ENCODE data around the gene MPP1.
A peak's percentile ranks its signal among the peaks of the same experiment; 100 is the strongest.
"Not testable (repeated sequence)": the region's sequence is repeated elsewhere in the genome, so short reads cannot be mapped to it uniquely, and the experiment has no call there.

Gene MPP1

DNA sequence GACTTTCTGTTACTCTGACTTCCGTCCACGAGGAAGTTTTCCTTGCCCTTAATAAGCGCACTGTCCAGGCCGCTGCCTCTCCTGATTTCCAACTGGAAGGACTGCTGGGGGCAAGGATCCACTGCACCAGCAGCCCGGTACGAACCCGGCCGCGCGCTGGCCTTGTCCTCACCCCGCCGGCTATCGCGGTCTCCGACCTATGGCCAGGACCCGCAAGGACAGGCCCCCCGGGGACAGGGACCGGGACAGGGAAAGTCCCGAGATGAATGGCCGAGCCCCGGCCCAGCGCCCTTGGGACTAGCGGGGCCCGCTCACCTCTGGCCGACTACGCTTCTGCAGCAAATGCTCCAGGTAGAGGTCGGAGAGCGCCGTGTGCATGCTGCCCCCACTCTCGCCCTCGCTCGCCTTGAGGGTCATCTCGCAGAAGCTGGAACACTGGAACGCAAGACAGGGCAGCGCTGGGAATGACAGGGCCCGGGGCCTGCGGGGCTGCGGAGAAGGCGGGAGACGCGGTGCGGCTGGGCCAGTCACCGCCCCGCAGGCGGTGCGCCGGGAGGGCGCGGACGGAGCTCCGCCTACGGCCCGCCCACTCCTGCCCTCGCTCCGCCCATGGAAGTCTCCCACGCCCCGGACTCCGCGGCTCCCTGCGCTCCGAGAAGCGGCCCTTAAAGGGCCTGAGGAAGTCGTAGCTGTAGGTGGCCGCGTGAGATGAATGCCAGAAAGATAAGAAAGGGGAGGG is at the start of gene MPP1:
MPP1 (minus strand) TSS at position 529 of the 739 bp plus-strand sequence; CDS start at position 417, 112 bp downstream.
- DNase-seq (ENCODE audit: low spot score) = peak; percentile 72
- Mint-ChIP-seq H3K27me3 (ENCODE audit: low read depth) (no peaks in the 10 kb centered on the region), H3K9me3 (peaks cover 11% of the 10 kb centered on the region), H3K27ac (peak within 1 kb of the TSS; percentile 74), H3K4me3 (peak within 1 kb of the TSS; percentile 91), H3K36me3 (ENCODE audit: low read depth) (peaks cover 4% of the 10 kb centered on the region), H3K4me1 (ENCODE audit: low read depth) (peaks cover 36% of the 10 kb centered on the region)

DNA sequence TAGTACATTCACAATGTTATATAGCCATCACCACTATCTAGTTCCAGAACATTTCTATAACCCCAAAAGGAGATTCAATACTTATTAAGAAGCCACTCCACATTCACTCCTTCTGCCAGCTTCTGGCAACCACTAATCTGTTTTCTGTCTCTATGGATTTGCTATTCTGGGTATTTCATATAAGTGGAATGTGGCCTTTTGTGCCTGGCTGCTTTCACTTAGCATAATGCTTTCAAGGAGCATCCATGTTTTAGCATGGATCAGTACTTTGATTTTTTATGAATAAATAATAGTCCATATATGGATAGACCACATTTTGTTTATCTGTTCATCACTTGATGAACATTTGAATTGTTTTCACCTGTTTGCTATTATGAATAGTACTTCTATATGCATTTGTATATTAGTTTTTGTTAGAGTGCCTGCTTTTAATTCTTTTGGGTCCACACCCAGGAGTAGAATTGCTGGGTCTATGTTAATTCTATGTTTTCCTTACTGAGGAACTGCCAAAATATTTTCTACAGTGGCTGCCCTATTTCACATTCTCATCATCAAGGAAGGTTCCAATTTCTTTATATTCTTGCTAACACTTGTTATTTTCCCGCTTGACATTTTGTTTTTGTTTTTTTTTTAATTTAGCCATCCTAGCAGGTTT is 45.8 kb upstream of the MPP1 start:
- Mint-ChIP-seq H3K4me1 (ENCODE audit: low read depth) (no peaks in the 10 kb centered on the region), H3K9me3 (no peaks in the 10 kb centered on the region), H3K36me3 (ENCODE audit: low read depth) (peaks cover 3% of the 10 kb centered on the region), H3K27ac (no peak overlapping the region), H3K27me3 (ENCODE audit: low read depth) (peaks cover 5% of the 10 kb centered on the region), H3K4me3 (no peak overlapping the region)
- DNase-seq (ENCODE audit: low spot score) = no peak

DNA sequence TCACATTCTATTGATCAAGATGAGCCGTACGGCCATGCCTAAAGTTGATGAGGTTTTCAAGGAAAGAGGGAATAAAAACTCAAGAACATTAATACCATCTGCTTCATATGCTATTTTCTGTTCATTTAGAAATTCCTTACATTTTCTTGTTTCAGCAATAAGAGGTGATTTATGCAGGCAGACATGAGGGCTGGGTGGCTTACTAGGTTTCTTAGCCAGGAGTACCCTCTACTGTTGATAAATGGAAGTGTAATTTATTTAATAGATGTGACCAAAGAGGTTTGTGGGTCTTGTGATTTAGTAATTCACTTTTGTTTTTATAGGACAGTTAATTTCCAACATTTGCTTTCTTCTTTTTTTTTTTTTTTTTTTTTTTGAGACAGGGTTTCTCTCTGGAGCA is 35.6 kb upstream of the MPP1 start:
- H3K9me3 Mint-ChIP-seq = no peaks in the 10 kb centered on the region
- H3K27me3 Mint-ChIP-seq (ENCODE audit: low read depth) = peaks cover 4% of the 10 kb centered on the region
- no peak for DNase-seq (ENCODE audit: low spot score)
- H3K36me3 Mint-ChIP-seq (ENCODE audit: low read depth) = no peaks in the 10 kb centered on the region
- no peak overlapping the region for H3K4me3 Mint-ChIP-seq
- no peak overlapping the region for H3K27ac Mint-ChIP-seq
- peaks cover 5% of the 10 kb centered on the region for H3K4me1 Mint-ChIP-seq (ENCODE audit: low read depth)

DNA sequence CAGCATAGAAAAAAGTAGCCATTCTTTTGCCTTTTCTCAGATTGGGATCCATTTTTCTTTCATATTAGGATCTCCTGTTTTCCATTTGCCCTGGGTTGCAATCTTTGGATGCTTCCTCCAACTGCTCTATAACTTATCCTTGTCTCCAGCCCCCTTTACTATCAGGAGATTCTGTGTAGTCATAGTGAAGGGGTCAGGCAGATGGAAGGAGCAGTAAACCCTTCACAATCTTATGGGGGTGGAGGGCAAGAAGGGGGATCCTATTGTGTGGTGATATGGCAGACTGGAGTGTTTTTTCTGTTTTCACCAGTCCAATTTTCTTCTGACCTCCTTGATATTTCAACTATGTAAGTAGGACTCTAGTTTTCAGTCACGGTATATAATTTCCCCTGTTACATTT is 30.9 kb upstream of the MPP1 start:
- no peaks in the 10 kb centered on the region for H3K9me3 Mint-ChIP-seq
- no peaks in the 10 kb centered on the region for H3K27me3 Mint-ChIP-seq (ENCODE audit: low read depth)
- DNase-seq (ENCODE audit: low spot score) = no peak
- no peak overlapping the region for H3K4me3 Mint-ChIP-seq
- H3K27ac Mint-ChIP-seq = no peak overlapping the region
- peaks cover 7% of the 10 kb centered on the region for H3K4me1 Mint-ChIP-seq (ENCODE audit: low read depth)
- no peaks in the 10 kb centered on the region for H3K36me3 Mint-ChIP-seq (ENCODE audit: low read depth)

DNA sequence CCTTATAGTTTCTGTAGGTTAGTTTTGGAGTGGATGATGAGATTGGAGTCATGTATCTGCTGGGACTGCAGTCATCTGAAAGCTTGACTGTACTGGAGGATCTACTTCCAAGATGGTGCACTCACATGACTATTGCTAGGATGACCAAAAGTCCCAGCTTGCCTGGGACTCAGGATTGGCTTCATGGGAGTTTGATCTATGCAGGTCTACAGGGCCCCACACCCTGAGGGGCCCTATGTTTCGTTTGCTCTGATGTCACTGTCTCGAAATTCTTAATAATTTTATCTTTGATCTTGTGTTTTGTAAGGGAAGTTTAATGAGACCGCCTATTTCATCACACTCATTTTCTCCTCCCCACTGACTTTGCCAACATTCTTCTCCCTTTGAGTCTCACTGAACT is 29.3 kb upstream of the MPP1 start, which contains the start of gene SMIM9:
SMIM9 (minus strand) TSS at position 101 of the 400 bp plus-strand sequence. CDS start 3,806 bp downstream, outside the sequence.
- no peaks in the 10 kb centered on the region for H3K36me3 Mint-ChIP-seq (ENCODE audit: low read depth)
- no peak within 1 kb of the TSS for H3K4me3 Mint-ChIP-seq
- no peaks in the 10 kb centered on the region for H3K9me3 Mint-ChIP-seq
- no peaks in the 10 kb centered on the region for H3K27me3 Mint-ChIP-seq (ENCODE audit: low read depth)
- peaks cover 8% of the 10 kb centered on the region for H3K4me1 Mint-ChIP-seq (ENCODE audit: low read depth)
- no peak for DNase-seq (ENCODE audit: low spot score)
- no peak within 1 kb of the TSS for H3K27ac Mint-ChIP-seq

DNA sequence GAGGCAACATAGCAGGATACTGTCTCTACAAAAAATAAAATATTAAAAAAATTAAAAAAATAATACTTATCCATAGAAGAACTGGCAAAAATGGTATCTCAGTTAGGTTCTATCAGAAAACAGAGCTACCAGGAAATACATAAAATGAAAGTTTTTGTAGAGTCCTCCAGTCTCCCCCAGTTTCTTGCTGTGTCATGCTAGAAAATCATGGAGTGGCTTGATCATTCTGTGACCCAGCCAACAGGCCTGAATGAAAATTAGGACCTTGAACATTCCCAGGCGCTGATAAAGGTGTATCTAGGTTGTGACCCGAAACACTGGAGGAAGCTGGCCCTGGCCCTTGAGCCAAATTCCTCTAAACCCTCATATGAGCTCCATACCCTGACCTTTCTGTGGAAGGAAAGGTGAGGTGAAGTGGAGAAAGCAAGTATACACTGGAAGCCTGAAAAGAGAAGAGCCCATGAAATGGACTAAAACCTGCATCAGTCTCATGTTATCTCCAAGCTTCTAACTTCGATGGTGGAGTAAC is 28.5 kb upstream of the MPP1 start:
- DNase-seq (ENCODE audit: low spot score) = no peak

DNA sequence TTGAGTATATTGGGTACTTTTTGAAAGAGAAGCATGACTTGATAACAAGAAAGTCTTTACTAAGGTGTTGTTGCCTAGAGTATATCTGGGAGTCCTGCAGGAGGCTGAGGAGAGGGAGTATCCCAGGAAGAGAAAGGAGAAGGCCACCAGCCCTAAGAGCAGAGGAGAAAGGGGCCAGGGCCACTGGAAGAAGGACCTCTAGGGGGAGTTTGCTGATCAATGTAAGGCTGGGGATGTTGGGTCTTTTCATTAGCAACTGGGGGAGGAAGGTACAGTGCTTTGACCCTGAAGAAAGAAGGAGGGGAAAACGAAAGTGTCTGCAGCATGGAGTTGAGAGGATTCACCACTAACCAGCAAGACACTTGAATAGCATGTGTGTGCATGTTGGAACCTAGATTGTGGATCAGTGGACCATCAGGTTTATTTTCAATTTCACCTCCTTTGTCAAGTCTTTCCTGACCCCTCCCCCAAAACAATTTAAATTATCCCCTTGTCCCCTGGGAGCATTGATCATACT is 24.7 kb upstream of the MPP1 start:
- no peak overlapping the region for H3K4me3 Mint-ChIP-seq
- no peaks in the 10 kb centered on the region for H3K9me3 Mint-ChIP-seq
- DNase-seq (ENCODE audit: low spot score) = no peak
- H3K36me3 Mint-ChIP-seq (ENCODE audit: low read depth) = no peaks in the 10 kb centered on the region
- H3K4me1 Mint-ChIP-seq (ENCODE audit: low read depth) = peaks cover 18% of the 10 kb centered on the region
- H3K27ac Mint-ChIP-seq = no peak overlapping the region
- no peaks in the 10 kb centered on the region for H3K27me3 Mint-ChIP-seq (ENCODE audit: low read depth)

More for the DNA sequence above, 28.5 kb upstream of the MPP1 start:
- Mint-ChIP-seq H3K4me3 (no peak overlapping the region), H3K4me1 (ENCODE audit: low read depth) (peaks cover 14% of the 10 kb centered on the region), H3K27me3 (ENCODE audit: low read depth) (no peaks in the 10 kb centered on the region), H3K36me3 (ENCODE audit: low read depth) (no peaks in the 10 kb centered on the region), H3K27ac (no peak overlapping the region), H3K9me3 (no peaks in the 10 kb centered on the region)

DNA sequence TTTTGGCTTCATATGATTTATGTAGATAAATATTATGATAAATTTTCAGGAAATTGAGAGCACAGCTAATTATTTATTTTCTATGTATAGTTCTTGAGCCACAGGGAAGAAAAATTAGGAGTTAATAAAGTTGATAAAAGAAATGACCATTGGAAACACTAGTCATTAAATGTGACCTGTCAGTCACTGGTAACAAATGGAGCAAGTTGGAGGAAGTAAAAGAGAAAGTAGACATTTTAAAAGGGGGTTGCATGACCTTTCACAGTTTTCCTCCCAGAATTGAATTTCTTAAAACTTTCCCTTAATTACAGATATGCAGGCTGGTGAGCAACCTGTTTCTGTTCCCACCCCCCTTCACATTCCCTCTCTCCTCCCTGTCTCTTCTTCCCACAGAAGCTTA is 23.8 kb upstream of the MPP1 start:
- no peak overlapping the region for H3K27ac Mint-ChIP-seq
- no peak for DNase-seq (ENCODE audit: low spot score)
- no peaks in the 10 kb centered on the region for H3K27me3 Mint-ChIP-seq (ENCODE audit: low read depth)
- H3K4me1 Mint-ChIP-seq (ENCODE audit: low read depth) = peaks cover 18% of the 10 kb centered on the region
- H3K9me3 Mint-ChIP-seq = no peaks in the 10 kb centered on the region
- no peaks in the 10 kb centered on the region for H3K36me3 Mint-ChIP-seq (ENCODE audit: low read depth)
- no peak overlapping the region for H3K4me3 Mint-ChIP-seq

DNA sequence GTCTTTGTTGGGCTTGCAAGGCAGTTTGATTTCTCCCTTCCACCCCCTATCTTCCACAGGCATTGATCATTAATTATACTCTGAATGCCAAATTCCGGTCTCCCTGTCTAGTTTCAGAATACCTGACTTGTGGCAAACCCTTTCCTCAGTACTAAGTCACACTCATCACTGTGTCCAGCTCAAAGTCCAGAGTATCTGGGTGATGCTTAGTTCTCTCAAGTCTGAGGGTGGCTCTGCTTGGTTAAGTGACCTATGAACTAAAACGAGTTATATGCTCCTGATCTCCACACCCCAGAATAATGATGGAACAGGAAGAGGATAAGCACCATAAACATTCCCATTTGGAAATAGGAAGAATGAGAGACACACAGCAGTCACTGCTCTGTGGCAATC is 22.7 kb upstream of the MPP1 start:
- DNase-seq (ENCODE audit: low spot score) = no peak
- no peaks in the 10 kb centered on the region for H3K27me3 Mint-ChIP-seq (ENCODE audit: low read depth)
- H3K27ac Mint-ChIP-seq = peak overlapping the region; percentile 38
- peaks cover 18% of the 10 kb centered on the region for H3K4me1 Mint-ChIP-seq (ENCODE audit: low read depth)
- H3K4me3 Mint-ChIP-seq = no peak overlapping the region
- no peaks in the 10 kb centered on the region for H3K9me3 Mint-ChIP-seq
- no peaks in the 10 kb centered on the region for H3K36me3 Mint-ChIP-seq (ENCODE audit: low read depth)

DNA sequence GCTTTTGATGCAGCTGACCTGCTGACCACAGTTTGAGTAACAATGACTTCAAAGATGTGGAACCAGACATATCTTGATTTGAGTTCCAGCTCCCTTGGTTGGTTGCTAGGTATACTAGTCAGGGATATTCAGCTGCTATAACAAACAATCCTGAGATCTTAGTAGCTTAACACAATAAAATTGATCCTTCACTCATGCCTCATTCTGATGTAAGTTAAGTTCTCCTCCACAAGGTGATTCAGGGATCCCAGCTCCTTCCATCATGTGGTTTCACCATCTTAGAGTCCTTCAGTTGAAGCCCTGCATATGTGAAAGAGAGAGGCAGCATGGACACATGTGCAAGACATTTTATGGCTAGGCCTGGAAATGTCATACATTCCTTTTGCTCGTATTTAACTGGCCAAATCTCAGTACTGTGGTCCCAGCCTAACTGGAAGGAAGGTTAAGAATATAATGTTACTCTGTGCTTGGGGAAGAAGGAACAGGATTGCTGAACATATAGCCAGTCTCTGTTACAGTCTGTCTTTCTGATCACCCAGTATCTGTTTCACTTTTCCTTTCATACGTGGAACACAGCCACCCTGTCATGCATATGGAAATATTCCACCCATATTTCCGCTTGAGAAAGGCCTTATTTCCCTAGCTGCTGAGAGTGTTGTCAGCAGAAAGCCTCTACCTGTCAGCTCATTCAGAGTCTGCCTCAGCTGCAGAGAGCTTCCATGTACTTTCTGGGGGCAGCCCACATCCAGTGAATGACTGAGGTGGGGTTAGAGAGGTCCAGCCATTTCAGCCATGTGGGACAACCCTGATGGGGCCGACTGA is 22.1 kb upstream of the MPP1 start:
- Mint-ChIP-seq H3K4me1 (ENCODE audit: low read depth) (peaks cover 18% of the 10 kb centered on the region), H3K4me3 (no peak overlapping the region), H3K9me3 (no peaks in the 10 kb centered on the region), H3K36me3 (ENCODE audit: low read depth) (no peaks in the 10 kb centered on the region), H3K27ac (peak overlapping the region; percentile 81), H3K27me3 (ENCODE audit: low read depth) (no peaks in the 10 kb centered on the region)
- no peak for DNase-seq (ENCODE audit: low spot score)

DNA sequence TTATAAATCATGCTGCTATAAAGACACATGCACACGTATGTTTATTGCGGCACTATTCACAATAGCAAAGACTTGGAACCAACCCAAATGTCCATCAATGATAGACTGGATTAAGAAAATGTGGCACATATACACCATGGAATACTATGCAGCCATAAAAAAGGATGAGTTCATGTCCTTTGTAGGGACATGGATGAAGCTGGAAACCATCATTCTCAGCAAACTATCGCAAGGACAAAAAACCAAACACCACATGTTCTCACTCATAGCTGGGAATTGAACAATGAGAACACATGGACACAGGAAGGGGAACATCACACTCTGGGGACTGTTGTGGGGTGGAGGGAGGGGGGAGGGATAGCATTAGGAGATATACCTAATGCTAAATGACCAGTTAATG is 20.3 kb upstream of the MPP1 start:
- not testable (repeated sequence) for H3K27me3 Mint-ChIP-seq (ENCODE audit: low read depth); DNase-seq (ENCODE audit: low spot score); H3K36me3 Mint-ChIP-seq (ENCODE audit: low read depth); H3K27ac Mint-ChIP-seq; H3K9me3 Mint-ChIP-seq; H3K4me3 Mint-ChIP-seq
- H3K4me1 Mint-ChIP-seq (ENCODE audit: low read depth) = peaks cover 18% of the 10 kb centered on the region

DNA sequence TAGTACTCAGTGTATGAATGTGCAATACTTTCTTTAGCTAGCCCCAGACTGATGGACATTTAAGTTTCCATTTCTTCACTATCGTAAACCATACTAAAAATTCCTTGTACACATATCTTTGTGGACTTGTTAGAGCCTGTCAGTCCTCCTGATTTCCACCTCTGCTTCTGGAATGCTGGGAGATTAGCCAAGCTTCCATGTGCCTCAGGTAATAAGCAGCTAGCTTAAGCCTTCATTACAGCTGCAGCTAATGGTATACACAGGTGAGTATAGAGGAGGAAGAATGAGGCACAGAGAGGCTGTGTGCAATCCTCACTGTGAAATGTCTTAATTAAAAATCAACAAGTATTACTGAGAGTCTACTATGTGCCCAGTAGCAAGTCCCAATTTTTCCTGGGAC is 19.4 kb upstream of the MPP1 start:
- H3K4me1 Mint-ChIP-seq (ENCODE audit: low read depth) = peaks cover 16% of the 10 kb centered on the region
- no peaks in the 10 kb centered on the region for H3K36me3 Mint-ChIP-seq (ENCODE audit: low read depth)
- H3K9me3 Mint-ChIP-seq = no peaks in the 10 kb centered on the region
- H3K4me3 Mint-ChIP-seq = no peak overlapping the region
- no peak for DNase-seq (ENCODE audit: low spot score)
- H3K27ac Mint-ChIP-seq = no peak overlapping the region
- peaks cover 3% of the 10 kb centered on the region for H3K27me3 Mint-ChIP-seq (ENCODE audit: low read depth)

DNA sequence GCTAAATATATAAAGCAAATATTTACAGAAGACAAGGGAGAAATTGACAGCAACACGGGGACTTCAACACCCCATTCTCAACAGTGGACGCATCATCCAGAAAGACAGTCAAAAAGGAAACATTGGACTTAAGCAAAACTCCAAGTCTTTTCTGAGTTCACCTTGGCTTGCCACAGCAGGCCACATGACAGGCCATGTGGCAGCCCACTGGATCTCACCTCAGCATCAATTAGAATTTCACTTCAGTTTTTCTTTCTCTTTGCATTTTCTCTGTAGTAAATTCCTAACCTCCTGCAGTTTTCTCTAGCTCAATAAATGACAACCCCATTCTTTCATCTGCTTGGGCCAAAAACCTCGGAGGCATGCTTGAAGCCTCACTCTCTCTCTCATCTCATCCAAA is 16.7 kb upstream of the MPP1 start:
- Mint-ChIP-seq H3K27me3 (ENCODE audit: low read depth) (peaks cover 5% of the 10 kb centered on the region), H3K4me1 (ENCODE audit: low read depth) (no peaks in the 10 kb centered on the region), H3K36me3 (ENCODE audit: low read depth) (no peaks in the 10 kb centered on the region), H3K27ac (no peak overlapping the region), H3K9me3 (no peaks in the 10 kb centered on the region), H3K4me3 (no peak overlapping the region)
- no peak for DNase-seq (ENCODE audit: low spot score)

DNA sequence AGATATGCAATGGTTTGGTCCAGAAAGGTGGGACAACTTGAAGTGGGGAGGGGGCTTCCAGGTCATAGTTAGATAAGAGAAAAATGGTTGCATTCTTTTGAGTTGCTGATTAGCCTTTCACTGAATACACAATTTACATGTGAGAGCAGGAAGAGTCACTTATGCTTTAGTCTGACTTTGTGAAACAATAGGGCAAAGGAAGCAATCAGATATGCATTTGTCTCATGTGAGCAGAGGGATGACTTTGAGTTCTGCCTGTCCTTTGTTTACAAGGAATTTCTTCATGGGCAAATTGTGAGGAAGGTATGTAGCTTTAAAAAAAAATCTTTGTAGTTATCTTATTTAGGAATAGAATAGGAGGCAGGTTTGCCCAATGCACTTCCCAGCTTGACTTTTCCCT is 16.2 kb upstream of the MPP1 start:
- Mint-ChIP-seq H3K4me1 (ENCODE audit: low read depth) (no peaks in the 10 kb centered on the region), H3K4me3 (no peak overlapping the region), H3K27ac (no peak overlapping the region), H3K36me3 (ENCODE audit: low read depth) (no peaks in the 10 kb centered on the region), H3K9me3 (no peaks in the 10 kb centered on the region), H3K27me3 (ENCODE audit: low read depth) (peaks cover 5% of the 10 kb centered on the region)
- no peak for DNase-seq (ENCODE audit: low spot score)

Measured in T-helper 2 cell treated with Interferon-gamma antibody and Interleukin-4, amounts not matched to agents 5 μg/mL and 100 μg/mL, for 36 hours (primary cell).